ENCODE measurements around the gene IMPG1. TPM values are rescaled to one million over a fixed set of nuclear protein-coding genes. Genes with fewer than 3 reads are reported as not detected.

Gene IMPG1
- total RNA-seq, 1 experiment from 2014 or later, result not detected

DNA sequence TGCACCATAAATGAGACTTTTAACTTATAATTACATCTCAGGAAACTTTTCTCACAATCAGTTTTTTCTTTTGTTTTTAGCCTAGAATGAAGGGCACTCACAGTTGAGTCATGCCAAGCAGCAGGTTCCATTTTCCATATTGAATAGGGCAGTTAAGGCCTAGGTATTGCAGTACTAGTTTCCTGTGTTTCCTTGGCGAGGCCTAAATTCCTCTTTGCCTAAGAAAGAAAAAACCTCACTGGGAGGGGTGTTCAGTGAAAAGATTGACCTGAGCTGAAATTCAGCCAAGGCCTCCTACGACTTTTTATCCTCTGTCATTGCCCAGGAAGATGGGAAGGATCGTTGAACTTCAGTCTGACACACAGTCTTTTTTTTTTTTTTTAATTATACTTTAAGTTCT lies 85.5 kb downstream of the IMPG1 start:
- H3K27me3 Mint-ChIP-seq (ENCODE audit: low read depth), result no peaks in the 10 kb centered on the region
- ATAC-seq (peak; percentile 96), DNase-seq (ENCODE audit: low spot score) (no peak)
- POLR2A ChIA-PET, result interaction anchor here (0.6 kb wide), 1 partner anchor 513 kb away, joined by 3 read pairs; no protein-coding TSS in a partner anchor
- H3K9me3 Mint-ChIP-seq, result peaks cover 7% of the 10 kb centered on the region; the same call in 1 of the 2 replicates
- no peak for TF ChIP-seq TEAD4 (CRISPR knock-in tag; IDR thresholded peaks at IDR 0.05)
- TF ChIP-seq, protein P1, sequence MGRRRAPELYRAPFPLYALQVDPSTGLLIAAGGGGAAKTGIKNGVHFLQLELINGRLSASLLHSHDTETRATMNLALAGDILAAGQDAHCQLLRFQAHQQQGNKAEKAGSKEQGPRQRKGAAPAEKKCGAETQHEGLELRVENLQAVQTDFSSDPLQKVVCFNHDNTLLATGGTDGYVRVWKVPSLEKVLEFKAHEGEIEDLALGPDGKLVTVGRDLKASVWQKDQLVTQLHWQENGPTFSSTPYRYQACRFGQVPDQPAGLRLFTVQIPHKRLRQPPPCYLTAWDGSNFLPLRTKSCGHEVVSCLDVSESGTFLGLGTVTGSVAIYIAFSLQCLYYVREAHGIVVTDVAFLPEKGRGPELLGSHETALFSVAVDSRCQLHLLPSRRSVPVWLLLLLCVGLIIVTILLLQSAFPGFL (CRISPR knock-in tag; IDR thresholded peaks at IDR 0.05; ENCODE audit: borderline replicate concordance), result no peak
- TF ChIP-seq HMGA2 (CRISPR knock-in tag; IDR thresholded peaks at IDR 0.05), result no peak
- no peak for TF ChIP-seq FOXK1 (CRISPR knock-in tag; IDR thresholded peaks at IDR 0.05)
- no peak for TF ChIP-seq OVOL2 (CRISPR knock-in tag; IDR thresholded peaks at IDR 0.05; ENCODE audit: borderline replicate concordance)
- TF ChIP-seq ATF6 (CRISPR knock-in tag; IDR thresholded peaks at IDR 0.05), result no peak
- no peak for TF ChIP-seq ZNF281 (CRISPR knock-in tag; IDR thresholded peaks at IDR 0.05)
- TF ChIP-seq ZNF121 (CRISPR knock-in tag; IDR thresholded peaks at IDR 0.05), result no peak
- TF ChIP-seq ZNF219 (CRISPR knock-in tag; IDR thresholded peaks at IDR 0.05; ENCODE audit: borderline replicate concordance), result no peak
- no peak for TF ChIP-seq ATF2 (CRISPR knock-in tag; IDR thresholded peaks at IDR 0.05; ENCODE audit: borderline replicate concordance, low read depth)
- no peak for TF ChIP-seq CREM (CRISPR knock-in tag; IDR thresholded peaks at IDR 0.05)
- no peak for TF ChIP-seq CREB1 (CRISPR knock-in tag; IDR thresholded peaks at IDR 0.05)
- no peak for TF ChIP-seq SP1 (CRISPR knock-in tag; conservative IDR thresholded peaks at IDR 0.05)
- no peak for TF ChIP-seq TP53 (CRISPR knock-in tag; IDR thresholded peaks at IDR 0.05)
- H3K4me1 Mint-ChIP-seq, result peaks cover 26% of the 10 kb centered on the region
- H3K4me3 Mint-ChIP-seq, result no peak overlapping the region
- no peaks in the 10 kb centered on the region for H3K36me3 Mint-ChIP-seq
- H3K27ac Mint-ChIP-seq, result no peak overlapping the region; the same call in 1 of the 2 replicates
- CTCF ChIA-PET, result no interaction called here

DNA sequence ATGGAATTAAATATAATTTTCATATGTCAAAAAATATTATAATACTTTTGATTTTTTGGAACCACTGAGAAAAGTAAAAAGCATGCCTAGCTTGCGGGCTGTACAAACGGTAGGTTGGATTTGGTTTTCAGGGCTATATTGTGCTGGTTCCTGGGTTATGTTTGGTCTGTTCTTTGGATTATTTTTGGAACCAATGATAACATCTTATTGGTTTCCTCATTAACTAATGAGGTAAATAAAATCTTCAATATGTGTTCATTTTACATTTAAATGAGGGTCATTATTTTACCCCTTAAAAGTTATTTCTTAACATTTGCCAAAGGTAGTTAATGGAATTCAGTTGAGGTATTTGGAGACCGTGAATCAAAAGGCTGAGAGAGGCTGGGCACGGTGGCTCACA lies 96.6 kb downstream of the IMPG1 start:
- ATAC-seq, result no peak
- H3K4me1 Mint-ChIP-seq, result no peaks in the 10 kb centered on the region
- no peaks in the 10 kb centered on the region for H3K36me3 Mint-ChIP-seq
- DNase-seq (ENCODE audit: low spot score), result no peak
- CTCF ChIA-PET, result no interaction called here
- TF ChIP-seq RORB (CRISPR knock-in tag; IDR thresholded peaks at IDR 0.05), result no peak
- TF ChIP-seq ZBTB43 (CRISPR knock-in tag; IDR thresholded peaks at IDR 0.05), result no peak
- TF ChIP-seq ZNF138 (CRISPR knock-in tag; conservative IDR thresholded peaks at IDR 0.05), result no peak
- TF ChIP-seq PRRX2 (CRISPR knock-in tag; IDR thresholded peaks at IDR 0.05), result no peak
- no peak for TF ChIP-seq GTF2I (CRISPR knock-in tag; conservative IDR thresholded peaks at IDR 0.05)
- no peak for TF ChIP-seq TP53 (CRISPR knock-in tag; IDR thresholded peaks at IDR 0.05)
- no peak overlapping the region for H3K27ac Mint-ChIP-seq
- no peak overlapping the region for H3K4me3 Mint-ChIP-seq
- POLR2A ChIA-PET, result no interaction called here
- H3K27me3 Mint-ChIP-seq (ENCODE audit: low read depth), result no peaks in the 10 kb centered on the region; the same call in 1 of the 2 replicates
- no peaks in the 10 kb centered on the region for H3K9me3 Mint-ChIP-seq
